HepG2 (cell line): ENCODE measurements around the gene PLIN3. TPM values are rescaled to one million over a fixed set of nuclear protein-coding genes. Genes with fewer than 3 reads are reported as not detected.

Source experiments
- ATAC-seq: fragments of 200-7000 bp; cut with Tn5 transposase; 3 replicates; pipeline ENCODE4 v1.9.1; 2020; ENCODE audit warnings: mild to moderate bottlenecking, moderate library complexity
- BruUV-seq: library from RNA; stranded (reverse); fragments of 400-500 nt; replicated peaks from 2 replicates; lab custom pipeline; 2021; lab: Mats Ljungman, UMichigan
- CTCF ChIA-PET: fragments of 300-600 bp; formaldehyde crosslinking; extraction: SDS; loops from one replicate; lab custom pipeline; 2021; ENCODE audit warnings: low total read pairs, inconsistent platforms, low intra/inter-chr PET ratio; lab: Yijun Ruan, JAX
- POLR2A ChIA-PET: fragments of 350-600 bp; sonication (Branson Sonifier 250); formaldehyde crosslinking; loops from one replicate; lab custom pipeline; 2020; ENCODE audit warnings: antibody characterized with exemption, inconsistent platforms; lab: Yijun Ruan, JAX
- DNase-seq: peaks from one replicate; pipeline ENCODE4 v3.0.0-alpha.2; 2015; ENCODE audit warnings: low spot score
- FAIRE-seq: peaks from 3 replicates; lab custom pipeline; 2011; peaks lifted over from hg19 to GRCh38; lab: Jason Lieb, UNC
- H2AFZ ChIP-seq: one replicate; pipeline ENCODE4 v1.6.1; 2011; ENCODE audit warnings: low read length, inconsistent platforms
- H3K27ac ChIP-seq: fragments of 300-600 bp; 3 replicates; pipeline ENCODE4 v1.8.0; 2011; ENCODE audit warnings: mixed run types, mild to moderate bottlenecking, mixed read lengths, low read length, inconsistent platforms; ENCODE audit not compliant: insufficient read depth; ENCODE audit errors: extremely low read length
- H3K27me3 ChIP-seq, 2 experiments: fragments of 200-600 bp in 1 of 2; 2 replicates in 1 of 2; 3 replicates in 1 of 2; pipeline versions ENCODE4 v1.6.0 to v1.8.0; 2011; ENCODE audit warnings: low read length in 2 of 2, mild to moderate bottlenecking in 2 of 2, moderate library complexity in 2 of 2, inconsistent platforms in 1 of 2; ENCODE audit not compliant: insufficient read depth in 2 of 2, control insufficient read depth in 1 of 2
- H3K36me3 ChIP-seq, 2 experiments: fragments of 200-600 bp in 1 of 2; replicated peaks in 1 of 2; 2 replicates in 1 of 2; 3 replicates in 1 of 2; pipeline versions ENCODE4 v1.5.1 to v1.8.0; 2011; ENCODE audit warnings: low read length in 2 of 2, inconsistent platforms in 1 of 2; ENCODE audit not compliant: insufficient read depth in 2 of 2, control insufficient read depth in 1 of 2
- H3K4me1 ChIP-seq: 2 replicates; pipeline ENCODE4 v1.5.1; 2012; ENCODE audit warnings: low read length, inconsistent platforms; ENCODE audit not compliant: insufficient read depth
- H3K4me2 ChIP-seq: 2 replicates; pipeline ENCODE4 v1.6.0; 2011; ENCODE audit warnings: low read depth, low read length, inconsistent platforms
- H3K4me3 ChIP-seq, 3 experiments: fragments of 200-600 bp in 1 of 3; sonication (generic), shearing (Covaris generic) in 1 of 3; replicated peaks in 1 of 3; 2 replicates each; pipeline ENCODE4 v1.5.1; 2011 to 2016; ENCODE audit warnings: low read length in 3 of 3, inconsistent platforms in 2 of 3, low read depth in 2 of 3, mild to moderate bottlenecking in 2 of 3, control low read depth in 1 of 3, mixed read lengths in 1 of 3; ENCODE audit not compliant: insufficient read depth in 1 of 3
- H3K79me2 ChIP-seq: one replicate; pipeline ENCODE4 v1.6.1; 2011; ENCODE audit warnings: low read length, inconsistent platforms; ENCODE audit not compliant: insufficient read depth
- H3K9ac ChIP-seq: 2 replicates; pipeline ENCODE4 v1.6.0; 2011; ENCODE audit warnings: mild to moderate bottlenecking, low read depth, low read length, inconsistent platforms; ENCODE audit not compliant: insufficient read depth
- H3K9me3 ChIP-seq: 2 replicates; pipeline ENCODE4 v1.5.1; 2012; ENCODE audit warnings: mild to moderate bottlenecking, low read length
- H4K20me1 ChIP-seq: 2 replicates; pipeline ENCODE4 v1.6.0; 2011; ENCODE audit warnings: inconsistent platforms, mild to moderate bottlenecking, low read length, moderate library complexity; ENCODE audit not compliant: insufficient read depth
- ADNP ChIP-seq: sonication (generic); formaldehyde crosslinking; IDR thresholded peaks from 2 replicates; pipeline ENCODE4 v1.4.0; 2020; ENCODE audit warnings: missing genetic modification reagents
- BRCA1 ChIP-seq: sonication (generic); formaldehyde crosslinking; IDR thresholded peaks from 2 replicates; pipeline ENCODE4 v1.4.0; 2020; ENCODE audit warnings: missing genetic modification reagents
- HNRNPLL ChIP-seq: fragments of 200-400 bp; formaldehyde crosslinking; IDR thresholded peaks from 2 replicates; pipeline ENCODE4 v1.6.1; 2017; ENCODE audit warnings: mild to moderate bottlenecking, low read depth, low read length; ENCODE audit not compliant: poor library complexity, severe bottlenecking
- KLF15 ChIP-seq: sonication (generic); formaldehyde crosslinking; IDR thresholded peaks from 2 replicates; pipeline ENCODE4 v1.8.1; 2023; ENCODE audit warnings: borderline replicate concordance, mild to moderate bottlenecking, inconsistent platforms, missing genetic modification reagents, mixed read lengths
- TCF12 ChIP-seq, 2 experiments: fragments of 450-650 bp in 1 of 2; sonication (generic) in 1 of 2; formaldehyde crosslinking in 1 of 2; IDR thresholded peaks; 2 replicates each; pipeline versions ENCODE4 v1.6.1 to v1.8.0; 2017 to 2022; ENCODE audit warnings: antibody characterized with exemption in 1 of 2, mild to moderate bottlenecking in 1 of 2, missing genetic modification reagents in 1 of 2, moderate library complexity in 1 of 2
- TSC22D2 ChIP-seq: sonication (generic); formaldehyde crosslinking; IDR thresholded peaks from 2 replicates; pipeline ENCODE4 v1.5.1; 2020; ENCODE audit warnings: missing genetic modification reagents, mild to moderate bottlenecking, borderline replicate concordance
- ZNF235 ChIP-seq: sonication (generic); formaldehyde crosslinking; IDR thresholded peaks from 2 replicates; pipeline ENCODE4 v1.8.1; 2023; ENCODE audit warnings: mild to moderate bottlenecking, missing genetic modification reagents, borderline replicate concordance
- ZNF451 ChIP-seq: sonication (generic); formaldehyde crosslinking; IDR thresholded peaks from 2 replicates; pipeline ENCODE4 v1.5.0; 2020; ENCODE audit warnings: mild to moderate bottlenecking, missing genetic modification reagents
- ZNF776 ChIP-seq: sonication (generic); formaldehyde crosslinking; IDR thresholded peaks from 2 replicates; pipeline ENCODE4 v1.4.0; 2020; ENCODE audit warnings: mild to moderate bottlenecking, missing genetic modification reagents
- ZNF792 ChIP-seq: IDR thresholded peaks from 2 replicates; pipeline ENCODE4 v1.6.1; 2016
- WGBS: methylation state at CpG from one replicate; pipeline ENCODE4 v1.1.6; 2017; ENCODE audit warnings: low lambda C conversion rate; 5-methylcytosine and 5-hydroxymethylcytosine counted together
- in situ Hi-C: cut with HindIII; loops from 2 replicates; pipeline ENCODE4 v1.10.0; 2017; ENCODE audit warnings: low pct_unique_long_range_greater_than_20kb; ENCODE audit not compliant: extremely low pct_ligation_motif_present
- intact Hi-C: fragments of 100-400 bp; cut with micrococcal nuclease; formaldehyde crosslinking; loops from one replicate; pipeline ENCODE4 v1.10.0; 2022; ENCODE audit not compliant: unreplicated experiment
- polyA plus RNA-seq, 8 experiments: library from polyadenylated mRNA; depleted of rRNA in 3 of 8; stranded (reverse) in 7 of 8; unstranded in 1 of 8; fragments of >200 nt; fragmentation: Illumina TruSeq in 4 of 8; extraction: Trizol in 4 of 8; gene quantifications; 2 replicates each; pipeline versions ENCODE4 v1.2.1 to v1.2.3, GENCODE V29; 2011 to 2016; ENCODE audit warnings: low read depth in 4 of 8, missing spikeins in 1 of 8, mixed read lengths in 1 of 8; ENCODE audit not compliant: insufficient read depth in 1 of 8
- total RNA-seq, 5 experiments: library from RNA; depleted of rRNA; stranded (reverse); fragments of >200 nt; fragmentation: Illumina TruSeq; extraction: Trizol; gene quantifications; 2 replicates each; pipeline ENCODE4 v1.2.3, GENCODE V29; 2016; ENCODE audit warnings: low read depth in 1 of 5
- TF ChIP-seq, protein P1 (sequence below): sonication (generic); formaldehyde crosslinking; IDR thresholded peaks from 2 replicates; pipeline ENCODE4 v1.4.0; 2020; ENCODE audit warnings: missing genetic modification reagents
- TF ChIP-seq, protein P2 (sequence below): sonication (generic); formaldehyde crosslinking; IDR thresholded peaks from 2 replicates; pipeline ENCODE4 v1.4.0; 2020; ENCODE audit warnings: missing genetic modification reagents
- TF ChIP-seq, protein P3 (sequence below): sonication (generic); formaldehyde crosslinking; IDR thresholded peaks from 2 replicates; pipeline ENCODE4 v1.4.0; 2020; ENCODE audit warnings: missing genetic modification reagents
- TF ChIP-seq, protein P4 (sequence below): sonication (generic); formaldehyde crosslinking; IDR thresholded peaks from 2 replicates; pipeline ENCODE4 v1.8.0; 2022; ENCODE audit warnings: mild to moderate bottlenecking, missing genetic modification reagents, moderate library complexity

The PLIN3 gene
- total and polyA plus RNA-seq, 2 of the 13 experiments (the other 11 are each of a cell fraction or from before 2014, with no cell fraction given) = 49.3 to 57.9 TPM

DNA sequence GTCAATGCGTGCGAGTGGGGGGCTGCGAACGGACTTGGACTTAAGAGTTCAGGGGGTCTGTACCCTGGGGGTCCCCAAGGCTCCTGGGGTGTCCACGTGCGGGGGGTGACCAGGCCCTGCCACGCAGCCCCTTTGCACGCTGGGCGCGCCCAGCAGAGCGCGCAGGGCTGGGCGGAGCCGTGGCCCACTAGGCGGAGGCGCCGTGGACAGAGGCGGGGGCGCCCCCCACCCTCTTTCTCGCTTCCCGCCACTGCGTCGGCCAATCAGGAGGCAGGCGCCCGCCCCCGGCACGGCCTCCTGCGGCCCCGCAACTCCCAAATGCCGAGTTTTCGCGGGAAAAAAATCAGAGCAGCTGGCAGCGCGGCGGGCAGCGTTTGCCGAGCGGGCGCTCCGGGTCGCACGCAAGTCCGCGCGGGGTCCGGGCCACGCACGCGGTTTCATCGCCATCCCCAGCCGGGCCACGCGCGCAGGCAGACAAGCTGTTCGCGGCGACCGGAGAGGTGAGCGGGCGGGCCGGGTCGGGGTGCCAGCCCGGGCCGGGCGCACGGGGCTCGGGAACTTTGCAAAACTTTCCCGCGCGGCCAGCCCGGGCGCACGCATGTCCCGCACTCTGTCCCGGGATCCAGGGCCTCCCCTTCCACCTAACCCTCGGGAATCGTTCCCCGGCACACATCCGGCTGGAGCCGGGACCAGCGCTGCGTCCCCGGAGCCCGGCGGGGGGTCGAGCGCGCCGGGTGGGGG is 41.9 kb upstream of the PLIN3 start, which contains the start of gene UHRF1:
UHRF1 (plus strand) TSS at position 346 of the 741 bp plus-strand sequence. CDS start 1,385 bp downstream, outside the sequence.
- WGBS = 0% methylated on average over 5 of the region's 89 CpGs
- peaks cover 40% of the 10 kb centered on the region for H3K79me2 ChIP-seq
- ChIA-PET CTCF (no interaction called here), POLR2A (no interaction called here)
- H3K4me1 ChIP-seq = peaks cover 78% of the 10 kb centered on the region
- H3K4me3 ChIP-seq = peak within 1 kb of the TSS; percentile 70 to 79 (median 79)
- ATAC-seq (peak; percentile 51), DNase-seq (peak; percentile 58), FAIRE-seq (no peak)
- H3K4me2 ChIP-seq = peak within 1 kb of the TSS; percentile 85
- H3K9me3 ChIP-seq = no peaks in the 10 kb centered on the region
- peaks cover 0 to 16% of the 10 kb centered on the region in 2 experiments; a peak in 3 of 5 replicates for H3K36me3 ChIP-seq
- 0 out of 2 replicates have a peak, but pooled peaks cover 2% of the 10 kb centered on the region for H4K20me1 ChIP-seq
- peak within 1 kb of the TSS; percentile 88 for H3K27ac ChIP-seq
- no peaks in the 10 kb centered on the region for H3K27me3 ChIP-seq
- in situ Hi-C loops (no loop called here), intact Hi-C loops (no loop called here)
- H2AFZ ChIP-seq = no peak within 1 kb of the TSS
- peak within 1 kb of the TSS; percentile 68 for H3K9ac ChIP-seq
- BruUV-seq = no TSS peak
- TF ChIP-seq, protein P1, sequence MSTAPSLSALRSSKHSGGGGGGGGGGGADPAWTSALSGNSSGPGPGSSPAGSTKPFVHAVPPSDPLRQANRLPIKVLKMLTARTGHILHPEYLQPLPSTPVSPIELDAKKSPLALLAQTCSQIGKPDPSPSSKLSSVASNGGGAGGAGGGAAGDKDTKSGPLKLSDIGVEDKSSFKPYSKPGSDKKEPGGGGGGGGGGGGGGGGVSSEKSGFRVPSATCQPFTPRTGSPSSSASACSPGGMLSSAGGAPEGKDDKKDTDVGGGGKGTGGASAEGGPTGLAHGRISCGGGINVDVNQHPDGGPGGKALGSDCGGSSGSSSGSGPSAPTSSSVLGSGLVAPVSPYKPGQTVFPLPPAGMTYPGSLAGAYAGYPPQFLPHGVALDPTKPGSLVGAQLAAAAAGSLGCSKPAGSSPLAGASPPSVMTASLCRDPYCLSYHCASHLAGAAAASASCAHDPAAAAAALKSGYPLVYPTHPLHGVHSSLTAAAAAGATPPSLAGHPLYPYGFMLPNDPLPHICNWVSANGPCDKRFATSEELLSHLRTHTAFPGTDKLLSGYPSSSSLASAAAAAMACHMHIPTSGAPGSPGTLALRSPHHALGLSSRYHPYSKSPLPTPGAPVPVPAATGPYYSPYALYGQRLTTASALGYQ (CRISPR knock-in tag) = no peak
- TF ChIP-seq ZNF792 (peak; percentile 54; the same call in 1 of the 2 replicates), BRCA1 (no peak), ADNP (CRISPR knock-in tag) (no peak), KLF15 (CRISPR knock-in tag) (no peak), TSC22D2 (CRISPR knock-in tag) (peak; percentile 67; the same call in 1 of the 2 replicates), TCF12 (IDR thresholded peaks at IDR 0.05) (no peak), TCF12 (CRISPR knock-in tag; IDR thresholded peaks at IDR 0.05) (0 out of 2 replicates have a peak, but pooled peaks have one; percentile 52), ZNF776 (CRISPR knock-in tag) (0 out of 2 replicates have a peak, but pooled peaks have one; percentile 19), HNRNPLL (peak; percentile 7), ZNF235 (CRISPR knock-in tag) (peak; percentile 64), ZNF451 (CRISPR knock-in tag) (peak; percentile 52; the same call in 1 of the 2 replicates)
- TF ChIP-seq, protein P2, sequence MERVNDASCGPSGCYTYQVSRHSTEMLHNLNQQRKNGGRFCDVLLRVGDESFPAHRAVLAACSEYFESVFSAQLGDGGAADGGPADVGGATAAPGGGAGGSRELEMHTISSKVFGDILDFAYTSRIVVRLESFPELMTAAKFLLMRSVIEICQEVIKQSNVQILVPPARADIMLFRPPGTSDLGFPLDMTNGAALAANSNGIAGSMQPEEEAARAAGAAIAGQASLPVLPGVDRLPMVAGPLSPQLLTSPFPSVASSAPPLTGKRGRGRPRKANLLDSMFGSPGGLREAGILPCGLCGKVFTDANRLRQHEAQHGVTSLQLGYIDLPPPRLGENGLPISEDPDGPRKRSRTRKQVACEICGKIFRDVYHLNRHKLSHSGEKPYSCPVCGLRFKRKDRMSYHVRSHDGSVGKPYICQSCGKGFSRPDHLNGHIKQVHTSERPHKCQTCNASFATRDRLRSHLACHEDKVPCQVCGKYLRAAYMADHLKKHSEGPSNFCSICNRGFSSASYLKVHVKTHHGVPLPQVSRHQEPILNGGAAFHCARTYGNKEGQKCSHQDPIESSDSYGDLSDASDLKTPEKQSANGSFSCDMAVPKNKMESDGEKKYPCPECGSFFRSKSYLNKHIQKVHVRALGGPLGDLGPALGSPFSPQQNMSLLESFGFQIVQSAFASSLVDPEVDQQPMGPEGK (CRISPR knock-in tag) = peak; percentile 86
- TF ChIP-seq, protein P3, sequence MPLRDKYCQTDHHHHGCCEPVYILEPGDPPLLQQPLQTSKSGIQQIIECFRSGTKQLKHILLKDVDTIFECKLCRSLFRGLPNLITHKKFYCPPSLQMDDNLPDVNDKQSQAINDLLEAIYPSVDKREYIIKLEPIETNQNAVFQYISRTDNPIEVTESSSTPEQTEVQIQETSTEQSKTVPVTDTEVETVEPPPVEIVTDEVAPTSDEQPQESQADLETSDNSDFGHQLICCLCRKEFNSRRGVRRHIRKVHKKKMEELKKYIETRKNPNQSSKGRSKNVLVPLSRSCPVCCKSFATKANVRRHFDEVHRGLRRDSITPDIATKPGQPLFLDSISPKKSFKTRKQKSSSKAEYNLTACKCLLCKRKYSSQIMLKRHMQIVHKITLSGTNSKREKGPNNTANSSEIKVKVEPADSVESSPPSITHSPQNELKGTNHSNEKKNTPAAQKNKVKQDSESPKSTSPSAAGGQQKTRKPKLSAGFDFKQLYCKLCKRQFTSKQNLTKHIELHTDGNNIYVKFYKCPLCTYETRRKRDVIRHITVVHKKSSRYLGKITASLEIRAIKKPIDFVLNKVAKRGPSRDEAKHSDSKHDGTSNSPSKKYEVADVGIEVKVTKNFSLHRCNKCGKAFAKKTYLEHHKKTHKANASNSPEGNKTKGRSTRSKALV (CRISPR knock-in tag) = 0 out of 2 replicates have a peak, but pooled peaks have one; percentile 2
- TF ChIP-seq, protein P4, sequence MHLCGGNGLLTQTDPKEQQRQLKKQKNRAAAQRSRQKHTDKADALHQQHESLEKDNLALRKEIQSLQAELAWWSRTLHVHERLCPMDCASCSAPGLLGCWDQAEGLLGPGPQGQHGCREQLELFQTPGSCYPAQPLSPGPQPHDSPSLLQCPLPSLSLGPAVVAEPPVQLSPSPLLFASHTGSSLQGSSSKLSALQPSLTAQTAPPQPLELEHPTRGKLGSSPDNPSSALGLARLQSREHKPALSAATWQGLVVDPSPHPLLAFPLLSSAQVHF (CRISPR knock-in tag) = peak; percentile 17
